Measurements from ENCODE around the gene POC1A. TPM values are rescaled to one million over a fixed set of nuclear protein-coding genes. Genes with fewer than 3 reads are reported as not detected.

Gene POC1A
- total and polyA plus RNA-seq, 7 donors = 0.66 to 15.8 (median 1.7) TPM

GRCh38 chr3:52149726-52150125 is 4.5 kb downstream of the POC1A start:
- no peaks in the 10 kb centered on the region for H3K36me3 ChIP-seq
- no peaks in the 10 kb centered on the region for H3K9me3 ChIP-seq
- peaks cover 0 to 11% (median 9%) of the 10 kb centered on the region in 4 donors for H3K4me1 ChIP-seq
- DNase-seq = no peak
- no peak overlapping the region for H3K4me3 ChIP-seq
- intact Hi-C loops (cut with DNase I) = loop anchor here (5.0 kb wide), 1 partner anchor 207 kb away; the partner anchor contains the start of genes PARP3 and RRP9
- no peak for TF ChIP-seq EP300 (IDR thresholded peaks at IDR 0.05)
- TF ChIP-seq CTCF (IDR thresholded peaks at IDR 0.05) = no peak
- TF ChIP-seq POLR2AphosphoS5 (IDR thresholded peaks at IDR 0.05) = no peak
- no peak for TF ChIP-seq POLR2A (IDR thresholded peaks at IDR 0.05)
- WGBS, 2 donors = 97 to 98% methylated on average over 11 of the region's 11 CpGs
- no peak overlapping the region for H3K27ac ChIP-seq
- H3K27me3 ChIP-seq = no peaks in the 10 kb centered on the region

- TF ChIP-seq POLR2AphosphoS5 (IDR thresholded peaks at IDR 0.05) = no peak
- TF ChIP-seq POLR2A (IDR thresholded peaks at IDR 0.05) = no peak
- no peak for TF ChIP-seq EP300 (IDR thresholded peaks at IDR 0.05)
- no peak for TF ChIP-seq CTCF (IDR thresholded peaks at IDR 0.05)
- H3K36me3 ChIP-seq = no peaks in the 10 kb centered on the region
- peaks cover 0 to 11% (median 9%) of the 10 kb centered on the region in 4 donors for H3K4me1 ChIP-seq
- H3K9me3 ChIP-seq = no peaks in the 10 kb centered on the region
- intact Hi-C loops (cut with DNase I) = no loop called here
- 97 to 98% methylated on average over 8 of the region's 8 CpGs for WGBS, 2 donors
- no peak for DNase-seq
- no peak overlapping the region for H3K27ac ChIP-seq
- no peak overlapping the region for H3K4me3 ChIP-seq
- H3K27me3 ChIP-seq = no peaks in the 10 kb centered on the region
Measured at GRCh38 chr3:52149021-52149420, 5.2 kb downstream of the POC1A start.

GRCh38 chr3:52147804-52148203 is 6.4 kb downstream of the POC1A start:
- intact Hi-C loops (cut with DNase I) = no loop called here
- TF ChIP-seq POLR2AphosphoS5 (IDR thresholded peaks at IDR 0.05) (no peak), POLR2A (IDR thresholded peaks at IDR 0.05) (no peak), EP300 (IDR thresholded peaks at IDR 0.05) (no peak), CTCF (IDR thresholded peaks at IDR 0.05) (no peak)

GRCh38 chr3:52146811-52147210 is 7.4 kb downstream of the POC1A start:
- DNase-seq = no peak
- no peaks in the 10 kb centered on the region for H3K36me3 ChIP-seq
- 94% methylated on average over 13 of the region's 13 CpGs for WGBS, 2 donors
- no peak overlapping the region for H3K4me3 ChIP-seq
- no peak for TF ChIP-seq EP300 (IDR thresholded peaks at IDR 0.05)
- TF ChIP-seq POLR2A (IDR thresholded peaks at IDR 0.05) = no peak
- peaks cover 0 to 5% (median 2%) of the 10 kb centered on the region in 4 donors for H3K4me1 ChIP-seq
- intact Hi-C loops (cut with DNase I) = no loop called here
- no peaks in the 10 kb centered on the region for H3K9me3 ChIP-seq
- no peaks in the 10 kb centered on the region for H3K27me3 ChIP-seq
- no peak overlapping the region for H3K27ac ChIP-seq

More at GRCh38 chr3:52147804-52148203, 6.4 kb downstream of the POC1A start:
- H3K27me3 ChIP-seq = no peaks in the 10 kb centered on the region
- H3K4me1 ChIP-seq = peaks cover 0 to 5% (median 2%) of the 10 kb centered on the region in 4 donors
- H3K27ac ChIP-seq = no peak overlapping the region
- no peak overlapping the region for H3K4me3 ChIP-seq
- H3K9me3 ChIP-seq = no peaks in the 10 kb centered on the region
- no peak for DNase-seq
- no peaks in the 10 kb centered on the region for H3K36me3 ChIP-seq
- WGBS, 2 donors = 90 to 94% methylated on average over 8 of the region's 8 CpGs

- H3K9me3 ChIP-seq = no peaks in the 10 kb centered on the region
- no peaks in the 10 kb centered on the region for H3K36me3 ChIP-seq
- no peak overlapping the region for H3K27ac ChIP-seq
- DNase-seq = no peak
- no peak overlapping the region for H3K4me3 ChIP-seq
- no peaks in the 10 kb centered on the region for H3K27me3 ChIP-seq
- H3K4me1 ChIP-seq = peaks cover 0 to 5% (median 2%) of the 10 kb centered on the region in 4 donors
- intact Hi-C loops (cut with DNase I) = no loop called here
- WGBS, 2 donors = 94 to 95% methylated on average over 1 of the region's 1 CpG
- TF ChIP-seq EP300 (IDR thresholded peaks at IDR 0.05) (no peak), CTCF (IDR thresholded peaks at IDR 0.05) (no peak), POLR2AphosphoS5 (IDR thresholded peaks at IDR 0.05) (no peak)
Measured at GRCh38 chr3:52146189-52146588, 8.0 kb downstream of the POC1A start.
